Dedifferentiated amniotic fluid mesenchymal stem cell (primary cell): ENCODE results near the gene LIMS1.

Experiments
- DNase-seq: peaks from one replicate; pipeline ENCODE4 v3.0.0-alpha.2; 2016; ENCODE audit errors: extremely low spot score

Gene LIMS1

DNA sequence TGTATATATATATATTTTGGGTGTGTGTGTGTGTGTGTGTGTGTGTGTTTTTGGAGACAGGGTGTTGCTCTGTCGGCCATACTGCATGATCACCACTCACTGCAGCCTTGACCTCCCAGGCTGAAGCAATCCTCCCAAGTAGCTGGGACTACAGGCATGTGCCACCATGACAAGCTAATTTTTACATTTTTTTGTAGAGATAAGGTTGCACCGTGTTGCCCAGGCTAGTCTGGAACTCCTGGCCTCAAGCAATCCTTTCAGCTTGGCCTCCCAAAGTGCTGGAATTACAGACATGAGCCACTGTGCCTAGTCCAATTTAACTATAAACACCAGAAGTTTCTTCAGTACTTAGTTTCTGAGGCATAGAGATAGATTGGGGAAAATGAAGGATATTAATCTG is 18.3 kb downstream of the LIMS1 start:
- DNase-seq, result no peak

DNA sequence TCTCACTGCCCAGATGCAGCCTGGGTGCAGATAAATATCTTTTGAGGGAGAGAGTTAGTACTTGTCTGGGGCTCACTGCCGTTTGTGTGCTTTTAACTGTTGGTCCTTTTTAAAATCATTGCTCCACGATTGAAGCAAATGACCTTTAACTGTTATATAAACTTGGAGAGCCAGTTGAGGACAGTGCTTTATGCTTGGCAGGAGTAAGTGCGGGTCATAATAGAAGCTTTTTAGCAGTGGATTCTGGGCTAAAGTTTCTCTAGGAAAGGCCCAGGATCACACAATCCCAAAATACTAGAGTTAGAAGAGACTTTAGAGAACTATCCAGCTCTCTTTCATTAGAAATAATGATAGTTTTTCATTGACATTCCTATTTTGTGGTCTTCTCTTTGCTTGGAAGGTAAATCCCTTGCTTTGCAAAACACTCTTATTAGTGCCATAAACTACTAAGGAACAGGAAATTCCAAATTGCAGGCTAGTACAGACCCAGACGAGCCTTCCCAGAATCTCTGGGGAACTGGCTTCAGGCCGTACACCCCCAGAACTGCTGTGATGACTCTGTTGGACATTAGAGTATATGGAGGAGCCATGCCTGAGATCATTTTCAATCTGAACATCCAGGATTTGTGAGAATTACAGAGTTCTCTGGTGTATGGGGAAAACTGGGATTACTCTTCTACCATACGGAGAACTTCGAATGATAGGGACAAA is 19.1 kb downstream of the LIMS1 start:
- DNase-seq, result no peak

- no peak for DNase-seq
Measured at GRCh38 chr2:108554528-108554927, 20.3 kb downstream of the LIMS1 start.

DNA sequence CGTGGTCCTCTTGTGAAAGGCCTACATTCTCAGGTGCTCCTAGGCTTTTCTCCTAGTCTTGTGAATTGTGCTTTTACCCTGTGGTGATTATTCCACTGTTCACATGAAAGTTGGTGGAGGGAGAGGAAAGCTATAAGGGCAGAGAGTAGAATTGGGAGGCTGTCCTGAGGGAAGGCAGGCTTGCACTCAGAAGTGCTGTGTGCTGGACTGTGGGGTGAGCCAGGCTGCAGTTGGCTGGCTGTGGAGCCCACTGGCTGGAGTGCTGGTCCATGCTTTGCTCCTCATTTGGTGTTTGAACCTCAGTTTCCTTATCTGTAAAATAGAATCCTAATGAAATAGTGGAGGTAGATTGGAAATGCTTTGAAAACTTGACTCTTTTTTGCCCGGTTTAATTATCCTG is 21.3 kb downstream of the LIMS1 start:
- DNase-seq, result no peak

- DNase-seq, result peak; percentile 62
Measured at GRCh38 chr2:108556581-108556980, 22.3 kb downstream of the LIMS1 start.

GRCh38 chr2:108560241-108560811 is 26.1 kb downstream of the LIMS1 start:
- no peak for DNase-seq

DNA sequence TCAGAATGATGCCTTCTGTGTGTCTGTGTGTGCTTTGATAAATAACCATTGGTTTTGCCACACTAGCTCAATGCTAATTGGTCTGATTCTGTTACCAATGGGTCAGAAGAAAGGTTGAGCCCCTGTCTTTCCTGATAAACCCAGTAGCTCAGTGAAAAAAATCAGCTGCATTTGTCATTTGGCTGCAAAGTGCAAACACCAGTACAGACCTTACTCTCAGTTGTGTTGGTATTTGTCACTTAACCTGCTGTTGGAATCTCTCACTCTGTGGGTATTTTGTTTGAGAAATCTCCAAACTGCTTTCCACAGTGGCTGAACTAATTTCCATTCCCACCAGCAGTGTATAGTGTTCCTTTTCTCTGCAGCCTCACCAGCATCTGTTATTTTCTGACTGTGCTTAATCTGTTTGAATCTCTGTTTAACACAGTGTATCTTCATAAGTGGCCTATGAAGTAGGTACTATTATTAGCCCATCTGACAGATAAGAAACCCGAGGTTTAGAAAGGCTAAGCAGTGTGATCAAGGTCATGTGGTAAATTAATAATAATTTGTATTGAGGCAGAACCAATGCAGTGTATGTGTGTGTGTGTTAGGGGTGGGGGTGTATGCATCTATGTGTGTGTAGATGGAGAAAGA is 26.7 kb downstream of the LIMS1 start:
- no peak for DNase-seq

DNA sequence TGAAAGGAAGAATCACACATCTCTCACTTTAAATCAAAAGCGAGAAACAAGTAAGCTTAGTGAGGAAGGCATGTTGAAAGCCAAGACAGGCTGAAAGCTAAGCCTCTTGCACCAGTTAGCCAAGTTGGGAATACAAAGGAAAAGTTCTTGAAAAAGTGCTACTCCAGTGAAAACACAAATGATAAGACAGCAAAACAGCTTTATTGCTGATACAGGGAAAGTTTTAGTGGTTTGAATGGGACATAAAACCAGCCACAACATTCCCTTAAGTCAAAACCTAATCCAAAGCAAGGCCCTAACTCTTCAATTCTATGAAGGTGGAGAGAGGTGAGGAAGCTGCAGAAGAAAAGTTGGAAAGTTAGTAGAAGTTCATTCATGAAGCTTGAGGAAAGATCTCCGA is 28.0 kb downstream of the LIMS1 start:
- no peak for DNase-seq

GRCh38 chr2:108564510-108564909 is 30.2 kb downstream of the LIMS1 start:
- DNase-seq, result no peak

GRCh38 chr2:108565778-108566375 is 31.6 kb downstream of the LIMS1 start:
- no peak for DNase-seq

DNA sequence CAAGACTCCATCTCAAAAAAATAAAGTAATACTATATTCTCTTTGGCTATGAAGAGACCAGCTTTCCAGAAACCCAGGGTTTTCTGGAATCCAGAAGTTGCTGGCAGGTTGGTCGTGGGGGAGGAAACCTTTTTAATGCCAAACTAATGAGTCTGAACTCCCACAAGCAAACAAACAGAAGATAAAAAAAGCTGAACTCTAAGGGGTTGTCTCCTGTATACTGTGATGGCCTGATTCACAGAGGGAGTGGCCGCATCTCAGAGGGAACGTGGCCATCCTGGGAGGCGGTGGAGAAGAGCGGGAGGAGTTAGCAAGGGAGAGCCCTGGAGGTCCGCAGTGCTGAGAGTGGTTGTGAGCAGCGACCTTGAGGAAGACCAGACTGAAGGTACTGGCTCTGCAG is 36.1 kb downstream of the LIMS1 start:
- no peak for DNase-seq

GRCh38 chr2:108571286-108571685 is 37.0 kb downstream of the LIMS1 start:
- DNase-seq, result no peak

- DNase-seq, result peak; percentile 93
Measured at GRCh38 chr2:108573061-108573460, 38.8 kb downstream of the LIMS1 start.

GRCh38 chr2:108574332-108574731 is 40.1 kb downstream of the LIMS1 start:
- DNase-seq, result no peak

GRCh38 chr2:108575132-108575966 is 41.1 kb downstream of the LIMS1 start:
- peak; percentile 72 for DNase-seq

GRCh38 chr2:108577099-108577498 is 42.8 kb downstream of the LIMS1 start:
- no peak for DNase-seq

GRCh38 chr2:108579623-108580022 is 45.4 kb downstream of the LIMS1 start:
- DNase-seq, result no peak

DNA sequence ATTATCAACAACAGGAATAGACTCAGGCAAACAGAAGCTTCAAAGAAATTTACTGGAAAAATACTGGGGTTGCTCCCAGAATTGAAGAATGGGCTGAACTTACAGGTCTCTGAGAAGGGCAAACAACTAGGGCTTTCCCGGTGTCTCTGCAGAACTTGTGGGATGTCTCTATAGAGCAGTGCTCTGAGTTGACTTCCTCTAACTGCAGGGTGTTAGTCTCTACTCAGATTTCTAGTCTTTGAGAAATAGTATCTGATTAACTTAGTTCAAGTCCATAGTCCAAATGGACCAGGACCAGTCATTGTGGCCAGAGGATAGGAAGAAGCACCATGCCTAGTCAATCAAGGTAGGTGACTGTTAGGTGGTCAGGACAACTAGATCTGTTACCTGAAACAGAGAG is 45.8 kb downstream of the LIMS1 start:
- DNase-seq, result no peak

GRCh38 chr2:108583903-108584520 is 49.7 kb downstream of the LIMS1 start:
- DNase-seq, result peak; percentile 83

GRCh38 chr2:108585436-108585835 is 51.2 kb downstream of the LIMS1 start:
- no peak for DNase-seq

DNA sequence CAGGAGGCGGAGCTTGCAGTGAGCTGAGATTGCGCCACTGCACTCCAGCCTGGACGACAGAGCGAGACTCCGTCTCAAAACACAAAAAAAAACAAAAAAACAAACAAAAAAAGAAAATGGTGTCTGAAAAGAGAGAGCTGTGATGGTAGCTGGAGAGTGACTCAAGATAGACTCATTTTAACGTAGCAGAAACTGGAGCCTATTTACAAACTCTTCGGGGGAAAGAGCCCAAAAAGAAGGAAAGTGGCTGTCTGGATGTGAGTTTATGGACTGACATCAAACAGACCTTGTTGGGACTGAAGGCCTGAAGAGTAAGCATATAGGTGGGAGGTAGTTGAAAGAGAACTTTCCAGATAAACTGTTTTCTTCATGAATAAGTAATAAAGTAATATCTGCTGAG is 51.8 kb downstream of the LIMS1 start:
- no peak for DNase-seq

GRCh38 chr2:108586631-108587030 is 52.4 kb downstream of the LIMS1 start:
- DNase-seq, result no peak
